ENCODE data around the gene MYMX. TPM values are rescaled to one million over a fixed set of nuclear protein-coding genes. Genes with fewer than 3 reads are reported as not detected.

MYMX gene
- total RNA-seq, 1 experiment from 2014 or later, result not detected

DNA sequence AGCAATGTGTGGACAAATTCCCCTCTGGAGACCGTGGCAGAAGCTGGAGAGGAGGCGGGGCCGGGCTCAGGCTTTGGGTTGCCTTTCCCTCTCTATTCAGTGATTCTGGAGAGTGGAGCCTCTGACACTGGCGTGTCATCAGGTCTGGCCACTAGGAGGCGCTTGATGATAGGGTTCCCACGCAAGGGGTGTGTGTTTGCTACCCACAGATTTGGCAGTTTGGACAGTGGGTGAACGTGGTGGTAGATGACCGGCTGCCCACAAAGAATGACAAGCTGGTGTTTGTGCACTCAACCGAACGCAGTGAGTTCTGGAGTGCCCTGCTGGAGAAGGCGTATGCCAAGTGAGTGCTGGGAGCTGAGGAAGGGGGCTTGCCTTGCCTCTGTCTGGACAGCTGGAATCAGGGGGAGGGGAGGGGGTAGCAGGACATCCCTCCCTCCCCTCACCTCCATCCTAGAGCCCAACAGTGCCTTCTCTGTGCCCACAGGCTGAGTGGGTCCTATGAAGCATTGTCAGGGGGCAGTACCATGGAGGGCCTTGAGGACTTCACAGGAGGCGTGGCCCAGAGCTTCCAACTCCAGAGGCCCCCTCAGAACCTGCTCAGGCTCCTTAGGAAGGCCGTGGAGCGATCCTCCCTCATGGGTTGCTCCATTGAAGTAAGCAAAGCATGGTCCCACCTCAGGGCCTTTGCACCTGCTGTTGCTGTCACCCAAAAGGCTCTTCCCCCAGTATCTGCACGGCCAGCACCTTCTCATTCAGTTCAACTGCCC is 43.8 kb upstream of the MYMX start:
- no peaks in the 10 kb centered on the region for H3K9me3 ChIP-seq (ENCODE audit: low read length)
- no peaks in the 10 kb centered on the region for H3K36me3 ChIP-seq (ENCODE audit: low read depth, low read length)
- H3K4me1 ChIP-seq (ENCODE audit: insufficient read depth, low read length), result no peaks in the 10 kb centered on the region
- no peaks in the 10 kb centered on the region for H3K79me2 ChIP-seq (ENCODE audit: low read length)
- H3K9ac ChIP-seq (ENCODE audit: low read length), result no peak overlapping the region
- no peak overlapping the region for H3K4me3 ChIP-seq (ENCODE audit: low read length)
- peak overlapping the region; percentile 6 for H3K4me2 ChIP-seq (ENCODE audit: low read length)
- ATAC-seq (peak; percentile 99), DNase-seq (peak; percentile 89)
- POLR2A ChIA-PET (ENCODE audit: unreplicated experiment), result no interaction called here
- H3K27ac ChIP-seq (ENCODE audit: low read length), result no peak overlapping the region
- TF ChIP-seq EZH2phosphoT487 (IDR thresholded peaks at IDR 0.05; ENCODE audit: borderline replicate concordance, low read length), result no peak
- TF ChIP-seq, protein P1, sequence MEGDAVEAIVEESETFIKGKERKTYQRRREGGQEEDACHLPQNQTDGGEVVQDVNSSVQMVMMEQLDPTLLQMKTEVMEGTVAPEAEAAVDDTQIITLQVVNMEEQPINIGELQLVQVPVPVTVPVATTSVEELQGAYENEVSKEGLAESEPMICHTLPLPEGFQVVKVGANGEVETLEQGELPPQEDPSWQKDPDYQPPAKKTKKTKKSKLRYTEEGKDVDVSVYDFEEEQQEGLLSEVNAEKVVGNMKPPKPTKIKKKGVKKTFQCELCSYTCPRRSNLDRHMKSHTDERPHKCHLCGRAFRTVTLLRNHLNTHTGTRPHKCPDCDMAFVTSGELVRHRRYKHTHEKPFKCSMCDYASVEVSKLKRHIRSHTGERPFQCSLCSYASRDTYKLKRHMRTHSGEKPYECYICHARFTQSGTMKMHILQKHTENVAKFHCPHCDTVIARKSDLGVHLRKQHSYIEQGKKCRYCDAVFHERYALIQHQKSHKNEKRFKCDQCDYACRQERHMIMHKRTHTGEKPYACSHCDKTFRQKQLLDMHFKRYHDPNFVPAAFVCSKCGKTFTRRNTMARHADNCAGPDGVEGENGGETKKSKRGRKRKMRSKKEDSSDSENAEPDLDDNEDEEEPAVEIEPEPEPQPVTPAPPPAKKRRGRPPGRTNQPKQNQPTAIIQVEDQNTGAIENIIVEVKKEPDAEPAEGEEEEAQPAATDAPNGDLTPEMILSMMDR (conservative IDR thresholded peaks at IDR 0.05; ENCODE audit: low read depth, low read length), result peak; percentile 97
- TF ChIP-seq EZH2 (IDR thresholded peaks at IDR 0.05; ENCODE audit: low read length, unreplicated experiment), result no peak
- no peaks in the 10 kb centered on the region for H4K20me1 ChIP-seq (ENCODE audit: low read length)
- H2AFZ ChIP-seq (ENCODE audit: low read length), result 0 out of 2 replicates have a peak overlapping the region, but pooled peaks have one; percentile 22
- H3K27me3 ChIP-seq (ENCODE audit: low read length), result no peaks in the 10 kb centered on the region
- H3F3A ChIP-seq (ENCODE audit: low read length, unreplicated experiment), result no peaks in the 10 kb centered on the region
- BruUV-seq (replicated peaks), result no TSS peak
- CTCF ChIA-PET, result interaction anchor here (0.5 to 1.0 kb wide), 2 partner anchors 30 to 76 kb away, joined by 3 to 4 read pairs; no protein-coding TSS in a partner anchor
- intact Hi-C loops (cut with micrococcal nuclease), result loop anchor here (1.0 to 2.0 kb wide), 3 partner anchors 61 to 166 kb away; partner anchors contain the start of gene SLC35B2
- no peaks in the 10 kb centered on the region for H3K9me2 ChIP-seq (replicated peaks; ENCODE audit: low read length)

DNA sequence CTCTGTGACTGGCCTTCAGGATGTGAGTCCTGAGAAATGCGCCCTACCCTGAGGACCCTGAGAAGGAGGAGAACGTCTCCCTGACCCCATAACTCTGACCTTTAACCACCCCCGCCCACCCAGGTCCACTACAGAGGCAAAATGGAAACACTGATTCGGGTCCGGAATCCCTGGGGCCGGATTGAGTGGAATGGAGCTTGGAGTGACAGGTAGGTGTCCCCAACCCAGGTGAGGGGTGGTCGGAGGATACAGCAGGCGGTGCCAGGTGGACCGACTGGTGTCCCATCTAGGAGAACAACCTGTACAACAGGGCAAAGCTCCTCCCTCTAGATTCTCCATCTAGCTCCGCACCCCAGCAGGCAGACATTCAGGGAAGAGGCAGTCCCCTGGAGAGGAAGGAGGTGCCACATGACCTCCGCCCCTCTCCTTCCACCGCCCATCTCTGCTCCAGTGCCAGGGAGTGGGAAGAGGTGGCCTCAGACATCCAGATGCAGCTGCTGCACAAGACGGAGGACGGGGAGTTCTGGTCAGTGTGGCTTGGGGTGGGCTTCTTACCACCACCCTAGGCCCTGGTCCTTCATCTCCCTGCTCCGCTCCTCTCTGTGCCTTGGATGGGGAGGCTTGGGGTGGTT is 40.5 kb upstream of the MYMX start:
- intact Hi-C loops (cut with micrococcal nuclease), result no loop called here
- POLR2A ChIA-PET (ENCODE audit: unreplicated experiment), result no interaction called here

More for the DNA sequence above, 40.5 kb upstream of the MYMX start:
- H3K27me3 ChIP-seq (ENCODE audit: low read length), result no peaks in the 10 kb centered on the region
- H3K79me2 ChIP-seq (ENCODE audit: low read length), result no peaks in the 10 kb centered on the region
- H3K9ac ChIP-seq (ENCODE audit: low read length), result no peak overlapping the region
- CTCF ChIA-PET, result no interaction called here
- no peak for DNase-seq
- H3K4me2 ChIP-seq (ENCODE audit: low read length), result no peak overlapping the region
- ATAC-seq, result no peak
- H3F3A ChIP-seq (ENCODE audit: low read length, unreplicated experiment), result no peaks in the 10 kb centered on the region
- no peak overlapping the region for H3K27ac ChIP-seq (ENCODE audit: low read length)
- no peaks in the 10 kb centered on the region for H3K9me2 ChIP-seq (replicated peaks; ENCODE audit: low read length)
- no peak overlapping the region for H2AFZ ChIP-seq (ENCODE audit: low read length)
- peaks cover 17% of the 10 kb centered on the region for H3K4me1 ChIP-seq (ENCODE audit: insufficient read depth, low read length)
- no peaks in the 10 kb centered on the region for H3K9me3 ChIP-seq (ENCODE audit: low read length)
- TF ChIP-seq, protein P1 (conservative IDR thresholded peaks at IDR 0.05; ENCODE audit: low read depth, low read length), result no peak
- TF ChIP-seq EZH2 (IDR thresholded peaks at IDR 0.05; ENCODE audit: low read length, unreplicated experiment) (no peak), EZH2phosphoT487 (IDR thresholded peaks at IDR 0.05; ENCODE audit: borderline replicate concordance, low read length) (no peak)
- BruUV-seq (replicated peaks), result no TSS peak
- no peak overlapping the region for H3K4me3 ChIP-seq (ENCODE audit: low read length)
- no peaks in the 10 kb centered on the region for H4K20me1 ChIP-seq (ENCODE audit: low read length)
- no peaks in the 10 kb centered on the region for H3K36me3 ChIP-seq (ENCODE audit: low read depth, low read length)

Data from PC-3 (cell line).